AG09309 (cell line): ENCODE data around the gene SCNN1B.
"Not testable (repeated sequence)": the region's sequence is repeated elsewhere in the genome, so short reads cannot be mapped to it uniquely, and the experiment has no call there.

Experiments used
- DNase-seq: peaks from one replicate; pipeline ENCODE4 v3.0.0-alpha.2; 2010; ENCODE audit warnings: low read depth
- H3K4me3 ChIP-seq: 2 replicates; pipeline ENCODE4 v1.5.1; 2011; ENCODE audit warnings: mild to moderate bottlenecking, low read depth, low read length, moderate library complexity; ENCODE audit not compliant: control insufficient read depth
- TF ChIP-seq, protein P1 (sequence below): IDR thresholded peaks from 2 replicates; pipeline ENCODE4 v1.5.1; 2011; ENCODE audit warnings: mild to moderate bottlenecking, low read depth, low read length, inconsistent platforms; ENCODE audit not compliant: insufficient read depth, control insufficient read depth; ENCODE audit errors: missing control alignments

SCNN1B gene

GRCh38 chr16:23378256-23378655 is 76.2 kb downstream of the SCNN1B start:
- no peak for DNase-seq
- no peak overlapping the region for H3K4me3 ChIP-seq
- TF ChIP-seq, protein P1, sequence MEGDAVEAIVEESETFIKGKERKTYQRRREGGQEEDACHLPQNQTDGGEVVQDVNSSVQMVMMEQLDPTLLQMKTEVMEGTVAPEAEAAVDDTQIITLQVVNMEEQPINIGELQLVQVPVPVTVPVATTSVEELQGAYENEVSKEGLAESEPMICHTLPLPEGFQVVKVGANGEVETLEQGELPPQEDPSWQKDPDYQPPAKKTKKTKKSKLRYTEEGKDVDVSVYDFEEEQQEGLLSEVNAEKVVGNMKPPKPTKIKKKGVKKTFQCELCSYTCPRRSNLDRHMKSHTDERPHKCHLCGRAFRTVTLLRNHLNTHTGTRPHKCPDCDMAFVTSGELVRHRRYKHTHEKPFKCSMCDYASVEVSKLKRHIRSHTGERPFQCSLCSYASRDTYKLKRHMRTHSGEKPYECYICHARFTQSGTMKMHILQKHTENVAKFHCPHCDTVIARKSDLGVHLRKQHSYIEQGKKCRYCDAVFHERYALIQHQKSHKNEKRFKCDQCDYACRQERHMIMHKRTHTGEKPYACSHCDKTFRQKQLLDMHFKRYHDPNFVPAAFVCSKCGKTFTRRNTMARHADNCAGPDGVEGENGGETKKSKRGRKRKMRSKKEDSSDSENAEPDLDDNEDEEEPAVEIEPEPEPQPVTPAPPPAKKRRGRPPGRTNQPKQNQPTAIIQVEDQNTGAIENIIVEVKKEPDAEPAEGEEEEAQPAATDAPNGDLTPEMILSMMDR, result no peak

DNA sequence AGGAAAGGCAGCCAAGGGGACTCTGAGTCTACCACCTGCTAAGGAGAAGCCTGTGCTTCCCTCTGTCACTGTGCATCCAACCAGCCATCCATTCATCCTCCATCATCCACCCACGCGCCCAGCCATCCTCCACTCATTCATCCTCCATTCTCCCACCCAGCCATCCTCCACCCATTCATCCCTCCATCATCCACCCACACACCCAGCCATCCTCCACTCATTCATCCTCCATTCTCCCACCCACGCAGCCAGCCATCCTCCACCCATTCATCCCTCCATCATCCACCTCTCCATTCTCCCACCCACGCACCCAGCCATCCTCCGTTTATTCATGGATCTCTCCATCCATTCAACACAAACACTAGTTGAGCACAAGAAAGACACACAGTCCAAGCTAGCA is 76.8 kb downstream of the SCNN1B start:
- no peak overlapping the region for H3K4me3 ChIP-seq
- TF ChIP-seq, protein P1, result no peak
- no peak for DNase-seq

DNA sequence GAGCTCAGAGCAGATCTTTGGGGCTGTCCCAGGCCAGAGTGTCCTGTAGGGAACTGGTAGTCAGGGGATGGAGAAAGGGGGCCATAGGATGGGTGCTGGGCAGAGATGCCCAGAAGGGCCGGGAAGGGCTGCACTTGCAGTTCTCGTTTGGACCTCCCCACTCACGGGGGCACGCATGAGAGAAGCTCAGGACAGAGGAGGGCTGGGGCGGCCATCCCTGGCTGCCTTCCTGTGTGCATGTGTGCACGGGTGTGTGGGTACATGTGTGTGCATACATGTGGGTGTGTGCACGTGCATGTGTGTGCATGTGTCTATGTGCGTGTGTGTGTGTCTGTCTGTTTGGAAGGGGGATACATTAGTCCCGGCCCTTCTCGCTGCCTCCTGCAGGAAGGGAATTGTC is 77.6 kb downstream of the SCNN1B start:
- no peak overlapping the region for H3K4me3 ChIP-seq
- TF ChIP-seq, protein P1, result no peak
- no peak for DNase-seq

GRCh38 chr16:23380501-23380951 is 78.4 kb downstream of the SCNN1B start:
- H3K4me3 ChIP-seq, result no peak overlapping the region
- DNase-seq, result no peak
- TF ChIP-seq, protein P1, result no peak

- DNase-seq, H3K4me3 ChIP-seq: not testable (repeated sequence)
These were observed 79.6 kb downstream of the SCNN1B start for GRCh38 chr16:23381702-23382101.

DNA sequence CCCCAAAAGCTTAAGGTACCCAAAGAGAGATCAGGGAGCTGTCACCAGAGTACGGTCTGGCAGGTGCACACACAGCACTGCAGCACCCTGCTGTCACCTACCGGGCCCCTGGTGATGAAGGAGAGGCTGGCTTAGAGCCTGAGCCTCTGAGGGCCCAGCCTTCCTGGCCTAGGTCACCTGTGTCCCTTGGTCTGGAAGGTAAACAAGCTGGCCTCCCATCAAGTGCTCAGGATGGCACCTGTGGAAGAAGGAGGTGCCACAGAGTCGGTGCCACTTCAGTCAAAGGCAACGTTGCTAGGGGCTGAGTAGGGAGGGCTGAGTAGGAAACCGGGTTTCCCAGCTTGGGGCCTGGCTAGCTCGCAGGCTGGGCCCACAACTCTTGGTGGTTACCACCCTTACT is 80.2 kb downstream of the SCNN1B start:
- DNase-seq, result no peak
- TF ChIP-seq, protein P1, result no peak
- H3K4me3 ChIP-seq, result no peak overlapping the region

DNA sequence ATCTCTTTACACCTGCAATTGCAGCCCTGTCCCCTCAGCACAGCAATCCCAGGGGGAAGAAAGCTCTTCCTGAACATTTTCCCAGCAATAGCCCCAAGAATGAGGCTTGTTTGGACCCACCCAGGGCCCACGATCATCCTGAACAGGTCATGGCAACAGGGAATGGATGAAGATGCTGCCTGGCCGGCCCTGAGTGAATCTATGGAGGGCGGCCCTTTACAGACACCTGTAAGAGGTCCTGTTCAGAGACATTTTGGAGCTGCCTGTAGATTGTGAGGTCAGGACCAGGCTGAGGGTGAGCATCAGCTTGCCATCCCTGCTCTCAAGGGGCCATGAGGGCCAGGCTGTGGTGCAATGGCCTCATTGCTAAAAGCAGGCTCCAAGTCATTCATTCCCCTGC is 81.8 kb downstream of the SCNN1B start:
- H3K4me3 ChIP-seq, result no peak overlapping the region
- TF ChIP-seq, protein P1, result no peak
- no peak for DNase-seq
